ENCODE measurements around the gene ITGB5. TPM values are rescaled to one million over a fixed set of nuclear protein-coding genes. Genes with fewer than 3 reads are reported as not detected.

Gene ITGB5
- total RNA-seq, 1 experiment from 2014 or later, result 116 TPM

DNA sequence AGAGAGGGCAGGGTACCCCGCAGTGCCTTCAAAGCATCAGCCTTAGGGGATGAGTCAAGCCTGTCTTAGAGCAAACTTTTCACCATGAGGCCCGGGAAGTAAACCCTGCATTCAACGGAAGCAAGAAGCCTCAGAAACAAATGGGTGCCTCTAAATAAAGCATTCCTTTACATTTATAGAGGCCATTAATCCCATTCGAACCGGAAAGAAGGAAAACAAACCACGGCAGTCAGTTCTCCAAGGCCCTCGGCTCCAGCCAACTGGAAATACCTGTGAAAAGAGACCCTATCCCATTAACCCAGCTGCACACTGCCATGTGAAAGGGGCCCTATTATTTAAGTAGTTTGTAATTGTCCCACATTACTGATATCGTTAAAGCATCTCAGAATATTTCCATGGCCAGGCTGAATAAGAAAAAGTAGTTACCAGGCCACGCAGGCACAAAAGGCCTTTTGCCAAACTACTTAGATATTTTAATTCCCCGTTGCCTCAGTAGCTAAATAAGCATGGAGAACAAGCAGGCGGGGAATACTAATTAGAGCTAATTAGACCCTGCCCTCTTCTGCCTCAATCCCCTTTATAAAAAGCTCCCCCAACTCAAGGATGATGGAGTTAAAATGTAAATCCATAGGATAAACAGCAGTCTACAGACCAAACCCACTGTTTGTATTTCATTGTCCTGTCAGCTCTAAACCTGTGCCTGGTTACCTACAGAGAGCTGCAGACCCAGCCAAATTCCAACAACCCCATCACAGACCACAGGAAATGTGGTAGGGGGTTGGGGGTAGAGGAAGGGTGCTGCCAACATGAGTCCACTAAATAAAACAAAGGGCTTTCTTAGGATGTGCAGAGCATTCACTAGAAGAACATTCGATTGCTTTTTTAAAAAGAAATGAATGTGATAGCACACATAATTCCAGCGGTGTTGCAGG is 4.1 kb downstream of the ITGB5 start:
- peaks cover 62% of the 10 kb centered on the region for H3K4me1 ChIP-seq (ENCODE audit: insufficient read depth, low read length, poor library complexity, severe bottlenecking)
- peak; percentile 90 for DNase-seq (ENCODE audit: low spot score)
- H3K27me3 ChIP-seq (replicated peaks; ENCODE audit: insufficient read depth, low read depth, low read length, poor library complexity), result no peaks in the 10 kb centered on the region
- H3K36me3 ChIP-seq (ENCODE audit: insufficient read depth, low read length, poor library complexity, severe bottlenecking), result no peaks in the 10 kb centered on the region
- peak overlapping the region; percentile 1 for H3K4me3 ChIP-seq (ENCODE audit: low read depth, low read length, poor library complexity, severe bottlenecking)
- H3K27ac ChIP-seq (ENCODE audit: low read depth, low read length, poor library complexity, severe bottlenecking), result peak overlapping the region; percentile 79
- TF ChIP-seq, protein P1, sequence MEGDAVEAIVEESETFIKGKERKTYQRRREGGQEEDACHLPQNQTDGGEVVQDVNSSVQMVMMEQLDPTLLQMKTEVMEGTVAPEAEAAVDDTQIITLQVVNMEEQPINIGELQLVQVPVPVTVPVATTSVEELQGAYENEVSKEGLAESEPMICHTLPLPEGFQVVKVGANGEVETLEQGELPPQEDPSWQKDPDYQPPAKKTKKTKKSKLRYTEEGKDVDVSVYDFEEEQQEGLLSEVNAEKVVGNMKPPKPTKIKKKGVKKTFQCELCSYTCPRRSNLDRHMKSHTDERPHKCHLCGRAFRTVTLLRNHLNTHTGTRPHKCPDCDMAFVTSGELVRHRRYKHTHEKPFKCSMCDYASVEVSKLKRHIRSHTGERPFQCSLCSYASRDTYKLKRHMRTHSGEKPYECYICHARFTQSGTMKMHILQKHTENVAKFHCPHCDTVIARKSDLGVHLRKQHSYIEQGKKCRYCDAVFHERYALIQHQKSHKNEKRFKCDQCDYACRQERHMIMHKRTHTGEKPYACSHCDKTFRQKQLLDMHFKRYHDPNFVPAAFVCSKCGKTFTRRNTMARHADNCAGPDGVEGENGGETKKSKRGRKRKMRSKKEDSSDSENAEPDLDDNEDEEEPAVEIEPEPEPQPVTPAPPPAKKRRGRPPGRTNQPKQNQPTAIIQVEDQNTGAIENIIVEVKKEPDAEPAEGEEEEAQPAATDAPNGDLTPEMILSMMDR (conservative IDR thresholded peaks at IDR 0.05; ENCODE audit: low read depth, low read length), result no peak
- TF ChIP-seq EZH2 (IDR thresholded peaks at IDR 0.05; ENCODE audit: borderline replicate concordance, low read depth, low read length, poor library complexity, severe bottlenecking), result no peak
- no TSS peak for BruUV-seq (replicated peaks)
- intact Hi-C loops (cut with micrococcal nuclease; ENCODE audit: unreplicated experiment), result no loop called here
- CTCF ChIA-PET, result no interaction called here
- no peaks in the 10 kb centered on the region for H3K9me3 ChIP-seq (ENCODE audit: low read depth, low read length, poor library complexity, severe bottlenecking)
- POLR2A ChIA-PET (ENCODE audit: low non-redundant PET), result interaction anchor here (0.7 kb wide), 1 partner anchor 83 kb away, joined by 3 read pairs; no protein-coding TSS in a partner anchor

DNA sequence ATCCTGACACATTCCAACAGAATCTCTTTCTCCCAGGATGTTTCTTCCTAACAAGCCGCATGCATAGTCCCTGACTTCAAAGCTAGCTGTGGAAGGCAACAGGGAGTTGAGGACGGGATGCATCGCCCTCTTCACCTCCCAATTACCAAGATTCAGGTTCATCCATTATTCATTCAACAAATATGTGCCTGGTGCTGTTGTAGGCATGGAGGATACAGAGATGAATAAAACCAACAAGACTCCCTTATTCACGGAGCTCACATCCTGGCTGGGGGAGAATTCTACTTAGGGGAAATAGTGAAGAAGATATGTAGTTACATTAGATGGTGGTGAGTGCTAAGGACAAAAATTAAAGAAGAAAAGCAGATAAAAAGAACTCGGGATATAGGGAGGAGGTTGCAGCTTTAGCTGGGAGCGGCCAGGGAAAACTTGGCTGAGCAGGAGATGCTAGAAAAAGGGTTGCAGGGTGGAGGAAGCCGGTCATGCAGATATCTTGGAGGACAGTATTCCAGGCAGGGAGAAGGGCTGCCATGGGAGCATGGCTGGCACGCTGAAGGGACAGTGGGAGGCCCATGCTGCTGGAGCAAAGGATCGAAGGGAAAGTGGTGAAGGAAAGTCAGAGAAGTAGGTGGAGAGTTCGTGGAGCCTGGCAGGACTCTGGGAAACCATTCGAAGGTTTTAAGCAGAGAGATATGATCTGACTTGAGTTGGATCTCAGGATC is 5.0 kb downstream of the ITGB5 start:
- ChIA-PET POLR2A (ENCODE audit: low non-redundant PET) (no interaction called here), CTCF (no interaction called here)
- no peaks in the 10 kb centered on the region for H3K9me3 ChIP-seq (ENCODE audit: low read depth, low read length, poor library complexity, severe bottlenecking)
- DNase-seq (ENCODE audit: low spot score), result no peak
- no peaks in the 10 kb centered on the region for H3K36me3 ChIP-seq (ENCODE audit: insufficient read depth, low read length, poor library complexity, severe bottlenecking)
- H3K4me1 ChIP-seq (ENCODE audit: insufficient read depth, low read length, poor library complexity, severe bottlenecking), result peaks cover 69% of the 10 kb centered on the region
- intact Hi-C loops (cut with micrococcal nuclease; ENCODE audit: unreplicated experiment), result no loop called here
- no peaks in the 10 kb centered on the region for H3K27me3 ChIP-seq (replicated peaks; ENCODE audit: insufficient read depth, low read depth, low read length, poor library complexity)
- TF ChIP-seq, protein P1 (conservative IDR thresholded peaks at IDR 0.05; ENCODE audit: low read depth, low read length), result no peak
- TF ChIP-seq EZH2 (IDR thresholded peaks at IDR 0.05; ENCODE audit: borderline replicate concordance, low read depth, low read length, poor library complexity, severe bottlenecking), result no peak
- H3K4me3 ChIP-seq (ENCODE audit: low read depth, low read length, poor library complexity, severe bottlenecking), result no peak overlapping the region
- no TSS peak for BruUV-seq (replicated peaks)
- H3K27ac ChIP-seq (ENCODE audit: low read depth, low read length, poor library complexity, severe bottlenecking), result peak overlapping the region; percentile 79

DNA sequence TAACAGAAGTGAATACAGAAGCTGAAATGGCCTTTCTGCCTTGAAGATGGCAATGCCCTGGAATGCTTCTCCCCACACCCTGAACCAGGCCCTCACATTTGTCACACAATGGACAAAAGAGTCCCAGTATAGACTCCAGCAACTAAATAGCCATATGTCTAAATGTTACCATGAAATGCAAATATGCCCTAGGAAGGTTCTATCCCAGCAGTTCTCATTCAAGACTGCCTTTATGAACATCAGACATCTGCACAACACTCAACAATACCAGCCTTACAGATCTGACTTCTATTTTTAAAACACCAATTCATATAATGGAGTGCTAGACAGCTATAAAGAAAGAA is 7.9 kb downstream of the ITGB5 start:
- intact Hi-C loops (cut with micrococcal nuclease; ENCODE audit: unreplicated experiment), result no loop called here
- no peak for DNase-seq (ENCODE audit: low spot score)
- Histone ChIP-seq H3K27ac (ENCODE audit: low read depth, low read length, poor library complexity, severe bottlenecking) (peak overlapping the region; percentile 65), H3K27me3 (replicated peaks; ENCODE audit: insufficient read depth, low read depth, low read length, poor library complexity) (no peaks in the 10 kb centered on the region), H3K36me3 (ENCODE audit: insufficient read depth, low read length, poor library complexity, severe bottlenecking) (no peaks in the 10 kb centered on the region), H3K4me1 (ENCODE audit: insufficient read depth, low read length, poor library complexity, severe bottlenecking) (peaks cover 74% of the 10 kb centered on the region), H3K4me3 (ENCODE audit: low read depth, low read length, poor library complexity, severe bottlenecking) (no peak overlapping the region), H3K9me3 (ENCODE audit: low read depth, low read length, poor library complexity, severe bottlenecking) (no peaks in the 10 kb centered on the region)
- TF ChIP-seq, protein P1 (conservative IDR thresholded peaks at IDR 0.05; ENCODE audit: low read depth, low read length), result no peak
- TF ChIP-seq EZH2 (IDR thresholded peaks at IDR 0.05; ENCODE audit: borderline replicate concordance, low read depth, low read length, poor library complexity, severe bottlenecking), result no peak
- BruUV-seq (replicated peaks), result no TSS peak
- CTCF ChIA-PET, result no interaction called here
- POLR2A ChIA-PET (ENCODE audit: low non-redundant PET), result no interaction called here
